Loucy (cell line): ENCODE data around the gene BEST4.

Experiments
- EZH2phosphoT487 ChIP-seq: fragments of 200-600 bp; IDR thresholded peaks from 2 replicates; pipeline ENCODE4 v1.6.1; 2018; ENCODE audit warnings: antibody characterized with exemption, mild to moderate bottlenecking, moderate library complexity, borderline replicate concordance
- TF ChIP-seq, protein P1 (sequence below): fragments of 200-600 bp; sonication (generic); conservative IDR thresholded peaks from 2 replicates; pipeline ENCODE4 v1.5.1; 2014; ENCODE audit warnings: mild to moderate bottlenecking, antibody characterized with exemption, low read length

- TF ChIP-seq, protein P1, sequence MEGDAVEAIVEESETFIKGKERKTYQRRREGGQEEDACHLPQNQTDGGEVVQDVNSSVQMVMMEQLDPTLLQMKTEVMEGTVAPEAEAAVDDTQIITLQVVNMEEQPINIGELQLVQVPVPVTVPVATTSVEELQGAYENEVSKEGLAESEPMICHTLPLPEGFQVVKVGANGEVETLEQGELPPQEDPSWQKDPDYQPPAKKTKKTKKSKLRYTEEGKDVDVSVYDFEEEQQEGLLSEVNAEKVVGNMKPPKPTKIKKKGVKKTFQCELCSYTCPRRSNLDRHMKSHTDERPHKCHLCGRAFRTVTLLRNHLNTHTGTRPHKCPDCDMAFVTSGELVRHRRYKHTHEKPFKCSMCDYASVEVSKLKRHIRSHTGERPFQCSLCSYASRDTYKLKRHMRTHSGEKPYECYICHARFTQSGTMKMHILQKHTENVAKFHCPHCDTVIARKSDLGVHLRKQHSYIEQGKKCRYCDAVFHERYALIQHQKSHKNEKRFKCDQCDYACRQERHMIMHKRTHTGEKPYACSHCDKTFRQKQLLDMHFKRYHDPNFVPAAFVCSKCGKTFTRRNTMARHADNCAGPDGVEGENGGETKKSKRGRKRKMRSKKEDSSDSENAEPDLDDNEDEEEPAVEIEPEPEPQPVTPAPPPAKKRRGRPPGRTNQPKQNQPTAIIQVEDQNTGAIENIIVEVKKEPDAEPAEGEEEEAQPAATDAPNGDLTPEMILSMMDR, result no peak
- TF ChIP-seq EZH2phosphoT487, result no peak
These were observed 48.4 kb downstream of the BEST4 start, which contains the start of gene KIF2C for GRCh38 chr1:44739307-44740178.
